ENCODE data around the gene NLRC5. TPM values are rescaled to one million over a fixed set of nuclear protein-coding genes. Genes with fewer than 3 reads are reported as not detected.

Gene NLRC5
- total and polyA plus RNA-seq, 9 of the 15 experiments (the other 6 are each of a cell fraction or from before 2014, with no cell fraction given), result 0.59 to 0.71 TPM; not detected in 7

DNA sequence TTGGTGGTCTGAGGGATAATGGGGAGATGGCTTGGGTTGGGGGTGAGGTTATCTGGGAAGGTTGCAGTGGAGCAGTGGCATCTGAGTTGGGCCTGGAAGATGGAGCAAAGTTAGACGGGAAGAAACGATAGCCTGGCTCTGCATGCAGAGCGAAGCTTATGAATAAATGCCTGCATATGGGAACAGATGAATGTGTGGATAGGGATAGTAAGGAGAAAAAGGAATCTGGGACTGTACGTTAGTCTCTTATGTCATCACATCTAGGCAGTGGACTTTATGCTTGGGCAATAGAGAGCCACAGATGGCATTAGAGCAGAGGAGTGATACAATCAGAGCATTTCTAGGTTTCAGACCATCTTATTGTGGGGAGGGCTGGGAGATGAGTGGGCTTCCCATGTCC is 136.0 kb downstream of the NLRC5 start:
- intact Hi-C loops (cut with micrococcal nuclease), result no loop called here
- TF ChIP-seq NR2F6 (CRISPR knock-in tag; IDR thresholded peaks at IDR 0.05) (no peak), RCOR1 (IDR thresholded peaks at IDR 0.05; ENCODE audit: borderline replicate concordance in 1 of 2, low read depth in 2 of 2, low read length in 2 of 2) (no peak), CBX1 (IDR thresholded peaks at IDR 0.05; ENCODE audit: low read depth) (no peak)
- no peak overlapping the region for H3K27ac ChIP-seq (ENCODE audit: extremely low read depth, low read depth, low read length)
- no peak overlapping the region for H3K4me2 ChIP-seq (ENCODE audit: insufficient read depth, low read length)
- POLR2A ChIA-PET, result no interaction called here
- FAIRE-seq (no peak), DNase-seq (ENCODE audit: extremely low read depth in 1 of 4, low spot score in 3 of 4) (no peak), ATAC-seq (no peak)
- CTCF ChIA-PET (ENCODE audit: low intra/inter-chr PET ratio), result no interaction called here
- H2AFZ ChIP-seq (ENCODE audit: low read depth, low read length), result no peak overlapping the region
- peaks cover 4 to 7% of the 10 kb centered on the region in 2 experiments; a peak in 3 of 5 replicates for H3K4me1 ChIP-seq (replicated peaks in 1 of 2; ENCODE audit: control insufficient read depth in 2 of 2, insufficient read depth in 2 of 2, low read length in 2 of 2)
- WGBS (ENCODE audit: insufficient coverage, low coverage, missing lambda C conversion rate), result 57% methylated on average over 4 of the region's 4 CpGs
- no peaks in the 10 kb centered on the region for H3K36me3 ChIP-seq (ENCODE audit: control insufficient read depth, insufficient read depth, low read length)
- in situ Hi-C loops (cut with MboI), result no loop called here
- H3K79me2 ChIP-seq (ENCODE audit: control insufficient read depth, insufficient read depth, low read length), result no peaks in the 10 kb centered on the region
- H3K4me3 ChIP-seq, result no peak overlapping the region
- H3K9me3 ChIP-seq (replicated peaks; ENCODE audit: control insufficient read depth, insufficient read depth, low read depth, low read length), result no peaks in the 10 kb centered on the region
- no TSS peak for BruUV-seq (replicated peaks)
- H3K9me1 ChIP-seq (ENCODE audit: control insufficient read depth, insufficient read depth, low read length), result no peaks in the 10 kb centered on the region
- no peaks in the 10 kb centered on the region; the same call in 1 of the 2 replicates for H4K20me1 ChIP-seq (replicated peaks; ENCODE audit: control insufficient read depth, insufficient read depth, low read length)
- no peaks in the 10 kb centered on the region for H3K27me3 ChIP-seq (ENCODE audit: control insufficient read depth in 2 of 2, insufficient read depth in 2 of 2, low read length in 2 of 2)
- H3K9ac ChIP-seq (ENCODE audit: insufficient read depth in 1 of 2, low read depth in 2 of 2, low read length in 2 of 2), result no peak overlapping the region

DNA sequence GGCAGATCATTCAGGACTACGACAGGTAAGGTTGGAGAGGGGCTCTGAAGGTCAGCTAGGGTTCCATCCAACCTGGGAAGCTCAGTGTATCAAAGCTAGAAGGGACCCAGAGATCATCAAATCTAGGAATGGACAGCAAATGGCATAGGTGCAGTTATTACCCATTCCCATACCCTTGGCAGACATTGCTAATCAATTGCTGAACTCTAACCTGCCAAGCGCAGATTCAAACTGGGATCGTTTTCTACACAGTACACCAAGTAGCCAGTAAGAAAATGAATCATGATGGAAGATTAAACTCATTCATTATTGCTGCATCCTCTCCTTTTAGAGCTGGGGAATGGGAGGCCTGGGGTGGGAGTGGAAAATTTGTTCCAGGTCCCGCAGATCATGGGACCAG is 136.6 kb downstream of the NLRC5 start:
- no peaks in the 10 kb centered on the region; the same call in 1 of the 2 replicates for H4K20me1 ChIP-seq (replicated peaks; ENCODE audit: control insufficient read depth, insufficient read depth, low read length)
- H3K36me3 ChIP-seq (ENCODE audit: control insufficient read depth, insufficient read depth, low read length), result no peaks in the 10 kb centered on the region
- FAIRE-seq (no peak), ATAC-seq (no peak), DNase-seq (ENCODE audit: extremely low read depth in 1 of 4, low spot score in 3 of 4) (no peak)
- no peak overlapping the region for H3K27ac ChIP-seq (ENCODE audit: extremely low read depth, low read depth, low read length)
- no peaks in the 10 kb centered on the region for H3K79me2 ChIP-seq (ENCODE audit: control insufficient read depth, insufficient read depth, low read length)
- WGBS (ENCODE audit: insufficient coverage, low coverage, missing lambda C conversion rate), result 70% methylated on average over 4 of the region's 4 CpGs
- peak; percentile 77 for TF ChIP-seq ZNF23 (CRISPR knock-in tag; IDR thresholded peaks at IDR 0.05)
- TF ChIP-seq ZNF780A (CRISPR knock-in tag; IDR thresholded peaks at IDR 0.05), result no peak
- TF ChIP-seq CBFA2T2 (conservative IDR thresholded peaks at IDR 0.05), result no peak
- TF ChIP-seq PTRF (tag; IDR thresholded peaks at IDR 0.05), result no peak
- TF ChIP-seq PHF20 (IDR thresholded peaks at IDR 0.05; ENCODE audit: partially characterized antibody), result no peak
- TF ChIP-seq, protein P1, sequence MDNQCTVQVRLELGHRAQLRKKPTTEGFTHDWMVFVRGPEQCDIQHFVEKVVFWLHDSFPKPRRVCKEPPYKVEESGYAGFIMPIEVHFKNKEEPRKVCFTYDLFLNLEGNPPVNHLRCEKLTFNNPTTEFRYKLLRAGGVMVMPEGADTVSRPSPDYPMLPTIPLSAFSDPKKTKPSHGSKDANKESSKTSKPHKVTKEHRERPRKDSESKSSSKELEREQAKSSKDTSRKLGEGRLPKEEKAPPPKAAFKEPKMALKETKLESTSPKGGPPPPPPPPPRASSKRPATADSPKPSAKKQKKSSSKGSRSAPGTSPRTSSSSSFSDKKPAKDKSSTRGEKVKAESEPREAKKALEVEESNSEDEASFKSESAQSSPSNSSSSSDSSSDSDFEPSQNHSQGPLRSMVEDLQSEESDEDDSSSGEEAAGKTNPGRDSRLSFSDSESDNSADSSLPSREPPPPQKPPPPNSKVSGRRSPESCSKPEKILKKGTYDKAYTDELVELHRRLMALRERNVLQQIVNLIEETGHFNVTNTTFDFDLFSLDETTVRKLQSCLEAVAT (IDR thresholded peaks at IDR 0.05), result peak in 1 of 2 experiments; percentile 85; a peak in 2 of 4 replicates
- TF ChIP-seq ZBTB17 (CRISPR knock-in tag; IDR thresholded peaks at IDR 0.05), result peak; percentile 93
- no peak overlapping the region for H3K4me3 ChIP-seq
- no peaks in the 10 kb centered on the region for H3K9me3 ChIP-seq (replicated peaks; ENCODE audit: control insufficient read depth, insufficient read depth, low read depth, low read length)
- no peak overlapping the region for H2AFZ ChIP-seq (ENCODE audit: low read depth, low read length)
- CTCF ChIA-PET (ENCODE audit: low intra/inter-chr PET ratio), result no interaction called here
- H3K4me2 ChIP-seq (ENCODE audit: insufficient read depth, low read length), result no peak overlapping the region
- POLR2A ChIA-PET, result interaction anchor here (1.8 kb wide), 1 partner anchor 15 kb away, joined by 5 read pairs; no protein-coding TSS in a partner anchor
- peaks cover 4 to 7% of the 10 kb centered on the region in 2 experiments; a peak in 3 of 5 replicates for H3K4me1 ChIP-seq (replicated peaks in 1 of 2; ENCODE audit: control insufficient read depth in 2 of 2, insufficient read depth in 2 of 2, low read length in 2 of 2)
- no peaks in the 10 kb centered on the region for H3K27me3 ChIP-seq (ENCODE audit: control insufficient read depth in 2 of 2, insufficient read depth in 2 of 2, low read length in 2 of 2)
- H3K9ac ChIP-seq (ENCODE audit: insufficient read depth in 1 of 2, low read depth in 2 of 2, low read length in 2 of 2), result no peak overlapping the region
- BruUV-seq (replicated peaks), result no TSS peak
- intact Hi-C loops (cut with micrococcal nuclease), result no loop called here
- H3K9me1 ChIP-seq (ENCODE audit: control insufficient read depth, insufficient read depth, low read length), result no peaks in the 10 kb centered on the region
- in situ Hi-C loops (cut with MboI), result no loop called here
